Peyer's patch (tissue), 4 donors: ENCODE results near the gene COL27A1.

Experiments used
- POLR2A ChIP-seq, 2 donors: fragments of 450-650 bp; IDR thresholded peaks; one replicate each; pipeline ENCODE4 v1.5.1; 2017; ENCODE audit warnings: antibody characterized with exemption in 2 of 2, mild to moderate bottlenecking in 2 of 2, moderate library complexity in 2 of 2
- TF ChIP-seq, protein P1 (sequence below), 6 experiments: fragments of 450-650 bp in 4 of 6; fragments of 200-600 bp in 2 of 6; sonication (generic) in 1 of 6; IDR thresholded peaks; one replicate each; pipeline ENCODE4 v1.5.1; 2017 to 2019; ENCODE audit warnings: antibody characterized with exemption in 6 of 6, mild to moderate bottlenecking in 3 of 6, moderate library complexity in 1 of 6

DNA sequence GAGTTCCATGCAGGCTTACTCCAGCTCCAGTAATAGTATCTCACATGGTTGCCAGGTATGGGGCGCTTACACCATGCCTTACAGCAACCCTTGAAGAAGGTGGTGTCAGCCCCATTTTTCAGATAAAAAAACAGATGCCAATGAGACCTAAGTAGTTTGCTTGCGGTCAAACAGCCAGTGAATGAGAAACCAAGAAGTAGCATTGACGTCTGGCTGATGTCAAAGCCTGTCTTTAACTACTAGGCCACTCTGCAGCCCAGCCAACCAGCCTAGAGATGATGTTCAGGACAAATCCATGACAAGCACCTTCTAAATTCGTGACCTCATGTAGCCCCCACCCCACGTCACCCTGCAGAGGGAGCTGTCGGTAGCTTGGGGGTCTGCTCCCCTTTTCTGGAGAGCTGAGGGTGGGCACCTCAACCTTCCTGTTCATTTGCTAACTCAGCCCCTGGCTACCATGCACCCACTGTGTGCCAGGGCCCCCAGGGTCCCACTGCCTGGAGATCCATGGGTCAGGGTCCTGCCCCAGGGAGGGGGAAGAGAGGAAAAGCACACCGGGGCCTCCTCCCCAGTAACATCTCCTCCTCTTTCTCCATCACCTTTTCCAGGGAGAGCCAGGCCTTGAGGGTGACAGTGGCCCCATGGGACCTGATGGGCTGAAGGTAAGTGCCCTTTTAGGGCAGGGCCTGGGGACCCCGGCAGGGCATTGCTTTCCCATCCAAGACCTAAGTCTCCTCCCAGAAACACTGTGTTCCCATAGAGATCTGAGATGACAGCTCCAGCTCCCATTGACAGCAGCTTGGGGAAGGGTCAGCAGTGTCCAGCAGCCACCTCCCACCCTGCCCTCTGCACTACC lies 115.0 kb downstream of the COL27A1 start:
- TF ChIP-seq, protein P1, sequence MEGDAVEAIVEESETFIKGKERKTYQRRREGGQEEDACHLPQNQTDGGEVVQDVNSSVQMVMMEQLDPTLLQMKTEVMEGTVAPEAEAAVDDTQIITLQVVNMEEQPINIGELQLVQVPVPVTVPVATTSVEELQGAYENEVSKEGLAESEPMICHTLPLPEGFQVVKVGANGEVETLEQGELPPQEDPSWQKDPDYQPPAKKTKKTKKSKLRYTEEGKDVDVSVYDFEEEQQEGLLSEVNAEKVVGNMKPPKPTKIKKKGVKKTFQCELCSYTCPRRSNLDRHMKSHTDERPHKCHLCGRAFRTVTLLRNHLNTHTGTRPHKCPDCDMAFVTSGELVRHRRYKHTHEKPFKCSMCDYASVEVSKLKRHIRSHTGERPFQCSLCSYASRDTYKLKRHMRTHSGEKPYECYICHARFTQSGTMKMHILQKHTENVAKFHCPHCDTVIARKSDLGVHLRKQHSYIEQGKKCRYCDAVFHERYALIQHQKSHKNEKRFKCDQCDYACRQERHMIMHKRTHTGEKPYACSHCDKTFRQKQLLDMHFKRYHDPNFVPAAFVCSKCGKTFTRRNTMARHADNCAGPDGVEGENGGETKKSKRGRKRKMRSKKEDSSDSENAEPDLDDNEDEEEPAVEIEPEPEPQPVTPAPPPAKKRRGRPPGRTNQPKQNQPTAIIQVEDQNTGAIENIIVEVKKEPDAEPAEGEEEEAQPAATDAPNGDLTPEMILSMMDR (IDR thresholded peaks at IDR 0.05): no peak
- TF ChIP-seq POLR2A (IDR thresholded peaks at IDR 0.05): no peak
